ENCODE results near the gene MAN1A1. TPM values are rescaled to one million over a fixed set of nuclear protein-coding genes. Genes with fewer than 3 reads are reported as not detected.
A peak's percentile ranks its signal among the peaks of the same experiment; 100 is the strongest.
"Not testable (repeated sequence)": the region's sequence is repeated elsewhere in the genome, so short reads cannot be mapped to it uniquely, and the experiment has no call there.

Gene MAN1A1
- total RNA-seq, 1 experiment from 2014 or later = 13.0 TPM

DNA sequence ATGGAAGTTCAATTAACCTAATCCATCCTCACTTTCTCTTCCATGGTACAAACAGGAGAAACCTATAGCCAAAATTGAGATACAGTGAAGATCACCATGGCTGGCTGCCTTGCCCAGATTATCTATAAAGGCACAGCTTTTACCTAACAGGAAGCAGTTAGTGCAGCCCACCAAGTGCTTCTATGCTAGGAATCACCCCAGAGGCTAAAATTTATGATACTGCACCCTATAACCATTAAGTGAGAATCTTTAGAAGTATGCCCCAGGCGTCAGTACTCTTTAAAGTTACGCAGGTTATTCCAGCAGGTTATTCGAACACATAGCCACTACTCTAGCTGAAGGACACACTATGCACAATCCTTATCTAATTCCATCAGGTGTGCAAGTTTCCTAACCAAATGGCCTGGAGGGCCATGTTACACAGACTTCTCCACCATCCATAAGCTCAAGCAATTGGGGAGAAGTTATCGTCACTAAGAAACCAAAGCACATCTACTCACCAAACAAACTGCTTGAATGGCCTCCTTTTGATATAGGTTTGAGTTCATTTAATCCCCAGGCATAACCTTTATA lies 43.1 kb downstream of the MAN1A1 start:
- DNase-seq (ENCODE audit: low read depth) = no peak

DNA sequence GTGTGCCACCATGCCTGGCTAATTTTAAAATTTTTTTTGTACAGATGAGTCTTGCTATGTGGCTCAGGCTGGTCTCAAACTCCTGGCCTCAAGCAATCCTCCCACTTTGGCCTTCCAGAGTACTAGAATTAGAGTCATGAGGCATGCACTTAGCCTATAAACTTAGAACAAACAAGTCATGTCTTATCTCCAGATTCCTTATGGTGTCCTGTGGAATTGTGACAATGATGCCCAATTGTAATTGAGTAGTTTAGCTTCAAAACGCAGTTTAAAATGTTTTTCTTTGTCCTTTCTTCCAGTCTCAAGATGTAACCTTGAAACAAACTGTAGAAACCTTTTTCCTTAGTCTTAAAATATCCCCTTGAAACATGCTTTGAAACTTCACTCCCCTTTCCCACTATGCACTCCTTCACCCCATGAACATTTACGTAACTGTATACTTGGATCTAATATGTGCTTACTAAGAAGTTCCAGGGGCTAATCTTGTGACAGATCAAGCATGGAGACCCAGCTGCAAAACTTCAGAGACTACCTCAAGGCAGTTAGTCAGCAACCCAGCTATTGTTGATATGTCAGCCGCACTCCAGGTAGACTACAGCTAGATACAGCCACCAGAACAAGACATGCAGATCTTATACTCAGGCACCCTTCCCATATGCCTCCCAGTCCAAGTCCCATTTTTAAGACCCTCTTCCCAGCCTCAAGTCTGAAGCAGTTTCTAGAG lies 46.2 kb downstream of the MAN1A1 start:
- DNase-seq (ENCODE audit: low read depth) = no peak

DNA sequence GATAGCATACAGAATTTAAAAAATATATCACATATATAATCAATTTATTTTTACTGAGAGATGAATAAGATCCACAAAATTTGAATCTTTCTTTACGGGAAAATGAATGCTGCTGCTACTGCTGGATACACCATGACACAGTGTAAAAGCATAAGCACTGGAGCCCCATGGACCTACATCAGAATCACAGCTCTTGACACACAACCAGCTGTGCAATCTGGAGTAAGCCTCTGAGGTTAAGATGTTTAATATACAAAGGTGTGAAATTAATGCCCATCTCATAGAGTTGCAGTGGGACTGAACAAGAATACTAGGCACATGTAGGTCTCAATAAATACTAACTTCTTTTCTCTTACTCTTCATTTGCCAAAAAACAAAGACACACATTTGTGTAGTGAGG lies 48.1 kb downstream of the MAN1A1 start:
- no peak for DNase-seq (ENCODE audit: low read depth)

DNA sequence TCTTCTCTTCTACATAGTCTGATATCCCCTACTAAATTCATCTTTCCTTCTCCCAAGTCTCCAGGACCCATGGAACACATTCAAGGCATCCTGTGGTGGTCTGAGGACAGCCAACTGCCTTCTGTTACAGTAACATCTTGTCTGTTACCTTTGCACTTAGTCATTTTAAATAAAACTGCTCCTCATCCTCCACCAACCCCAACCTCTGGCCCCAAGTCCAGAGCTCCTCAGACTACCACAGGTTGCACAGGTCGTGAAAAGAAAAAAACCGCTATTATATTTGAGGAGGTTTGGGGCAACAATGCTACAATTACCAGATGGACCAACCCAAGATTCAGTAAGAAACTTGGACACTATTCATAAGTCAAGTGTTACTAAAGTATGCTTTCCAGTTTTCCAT lies 49.9 kb downstream of the MAN1A1 start:
- no peak for DNase-seq (ENCODE audit: low read depth)

DNA sequence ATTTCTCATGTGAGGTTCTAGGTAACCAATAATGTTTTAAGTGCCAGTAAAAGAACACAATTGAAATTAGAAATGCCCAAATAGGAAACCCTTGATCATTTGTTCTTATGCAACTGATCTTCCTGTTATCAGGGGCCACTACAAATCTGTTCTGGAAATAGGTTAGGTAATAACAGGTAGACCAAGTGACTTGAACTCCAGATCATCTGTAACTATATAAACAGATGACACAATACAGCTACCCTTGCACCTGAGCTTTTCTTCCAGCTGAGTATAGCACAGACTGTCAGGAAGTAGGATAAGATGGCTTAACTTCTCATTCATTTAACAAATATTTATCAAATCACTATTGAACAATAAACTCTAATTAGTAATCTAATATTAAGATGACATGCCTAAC lies 52.5 kb downstream of the MAN1A1 start:
- no peak for DNase-seq (ENCODE audit: low read depth)

DNA sequence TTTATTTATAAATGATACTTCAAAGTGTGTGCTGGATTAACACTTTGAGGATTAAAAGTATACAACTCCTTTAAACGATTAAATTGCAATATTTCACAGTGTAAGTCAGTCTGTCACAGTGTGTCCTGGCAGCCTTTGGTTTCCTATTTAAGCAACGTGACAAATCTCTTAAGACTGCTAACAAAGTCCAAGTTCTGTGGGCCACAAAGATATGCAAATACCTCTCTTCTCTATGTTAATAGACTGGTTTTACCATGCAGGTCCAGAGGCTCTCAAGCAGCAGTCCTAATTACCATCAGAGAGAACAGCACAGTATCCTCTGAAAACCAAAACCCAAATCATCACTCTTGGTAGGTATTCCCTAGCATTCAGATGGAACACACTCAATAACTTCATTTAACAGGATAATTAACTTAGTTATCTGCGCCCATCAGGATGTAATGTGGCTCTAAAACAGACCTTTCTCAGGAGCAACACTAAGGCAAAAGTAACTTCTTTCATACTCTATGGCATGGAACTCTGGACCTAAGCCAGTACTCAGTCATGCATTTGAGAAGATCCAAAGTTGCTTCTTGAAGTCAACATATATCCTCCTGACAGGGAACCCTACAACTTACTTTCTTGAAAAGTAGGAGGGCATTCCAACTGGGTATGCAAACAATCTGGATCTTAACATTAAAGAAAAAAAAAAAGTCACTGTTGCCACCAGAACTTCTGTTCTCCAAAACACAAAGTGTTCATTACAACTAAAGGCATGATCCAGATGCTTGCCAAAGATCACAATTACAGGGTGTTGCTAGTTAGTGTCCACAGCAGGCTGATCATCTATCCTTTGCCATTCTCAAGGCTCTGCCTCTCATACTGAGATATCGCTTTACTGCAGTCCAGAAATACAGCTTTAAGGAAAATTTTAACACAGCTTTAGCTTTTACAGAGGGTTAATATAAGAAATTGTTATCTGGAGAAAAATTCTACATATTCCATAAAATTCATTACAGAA lies 53.2 kb downstream of the MAN1A1 start:
- DNase-seq (ENCODE audit: low read depth) = no peak

DNA sequence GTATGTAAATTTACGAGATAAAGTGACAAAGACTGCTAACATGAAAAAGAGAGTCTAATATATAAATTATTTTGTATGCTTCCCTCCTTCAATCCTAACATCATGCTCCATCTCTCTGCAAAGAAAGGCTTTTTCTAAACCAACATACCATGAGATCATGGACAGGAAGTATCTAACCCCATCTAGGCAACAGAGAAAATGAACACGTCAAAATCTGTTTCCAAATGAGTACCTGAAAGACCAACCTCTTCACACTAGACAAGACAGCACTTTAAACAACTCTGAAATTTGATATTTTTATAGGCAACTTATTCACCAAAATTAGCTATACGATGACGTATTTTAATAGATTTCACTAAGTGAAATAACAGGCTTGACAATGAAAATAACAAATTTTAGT lies 54.6 kb downstream of the MAN1A1 start:
- DNase-seq (ENCODE audit: low read depth) = no peak

DNA sequence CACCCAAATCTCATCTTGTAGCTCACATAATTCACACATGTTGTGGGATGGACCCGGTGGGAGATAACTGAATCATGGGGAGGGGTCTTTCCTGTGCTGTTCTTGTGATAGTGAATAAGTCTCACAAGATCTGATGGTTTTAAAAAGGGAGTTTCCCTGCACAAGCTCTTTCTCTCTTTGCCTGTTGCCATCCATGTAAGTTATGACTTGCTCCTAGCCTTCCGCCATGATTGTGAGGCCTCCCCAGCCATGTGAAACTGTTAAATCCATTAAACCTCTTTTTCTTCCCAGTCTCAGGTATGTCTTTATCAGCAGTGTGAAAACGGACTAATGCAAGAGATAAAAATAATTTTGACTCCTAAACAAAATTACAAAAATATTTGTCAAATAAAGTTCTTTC lies 58.5 kb downstream of the MAN1A1 start:
- DNase-seq (ENCODE audit: low read depth) = not testable (repeated sequence)

DNA sequence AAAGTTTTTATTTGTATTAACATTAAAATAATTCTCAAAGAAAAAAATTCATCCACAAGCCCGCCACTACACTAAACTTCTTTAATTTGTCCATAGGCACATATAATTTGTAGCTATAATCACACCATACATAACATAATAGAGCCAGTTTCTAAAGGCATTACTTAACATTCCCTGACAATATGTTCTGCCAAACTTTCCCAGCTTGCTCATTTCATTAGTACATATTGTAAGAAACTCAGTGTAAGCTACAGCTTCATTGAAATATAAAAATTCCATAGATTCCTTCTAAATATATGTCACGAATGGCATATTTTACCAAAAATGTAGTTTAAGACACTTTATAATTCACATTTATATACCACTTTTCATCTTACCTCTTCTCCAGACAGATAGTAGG lies 59.3 kb downstream of the MAN1A1 start:
- DNase-seq (ENCODE audit: low read depth) = no peak

DNA sequence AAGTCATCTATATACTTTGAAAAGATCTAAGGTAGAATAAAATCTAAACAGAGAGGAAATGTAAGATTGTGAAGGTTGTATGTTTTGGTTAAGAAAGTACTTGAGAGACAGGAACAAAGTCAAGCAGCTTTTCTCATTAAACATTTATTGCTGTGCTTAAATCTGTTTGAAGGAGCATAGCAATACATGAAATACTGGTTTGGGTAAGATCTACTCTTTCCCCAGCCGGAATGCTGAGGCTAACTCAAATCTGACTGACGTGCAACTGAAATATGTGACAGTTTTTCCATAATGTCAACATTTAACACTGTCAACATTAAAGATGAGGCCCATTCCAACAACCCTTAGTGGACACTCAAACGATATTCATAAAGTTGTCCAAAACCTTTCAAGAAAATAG lies 59.9 kb downstream of the MAN1A1 start:
- no peak for DNase-seq (ENCODE audit: low read depth)

DNA sequence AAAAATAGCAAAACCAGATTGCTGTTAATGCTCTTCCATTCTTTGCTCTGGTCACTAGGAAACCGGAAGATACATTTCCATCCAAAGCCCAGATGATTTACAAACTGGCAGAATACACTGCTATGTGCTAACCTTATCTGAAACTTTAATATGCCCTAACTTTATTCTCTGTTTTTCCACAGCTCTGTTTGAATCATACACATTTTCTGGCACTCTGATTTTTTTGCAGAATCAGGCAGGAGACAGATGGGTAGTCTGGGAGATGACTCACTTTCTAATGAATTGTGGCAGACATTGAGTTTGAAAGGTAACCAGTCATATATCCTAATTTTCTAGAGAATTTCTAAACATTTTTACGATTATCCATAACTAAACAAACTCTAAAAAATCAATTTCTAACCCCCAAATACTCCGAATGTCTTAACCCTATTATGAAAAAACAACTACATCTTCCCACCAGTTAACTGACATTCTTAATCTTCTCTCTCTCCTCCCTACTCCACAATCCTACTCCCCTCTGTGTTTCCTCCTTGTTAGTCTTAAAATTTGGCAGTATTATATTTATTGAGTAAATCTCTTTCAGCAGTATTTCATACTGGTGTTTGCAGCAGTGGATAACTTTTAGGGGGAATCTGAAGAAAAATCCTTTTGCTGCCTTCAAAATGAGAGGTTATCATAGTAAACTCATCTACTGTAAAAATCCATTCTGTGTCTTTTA lies 63.5 kb downstream of the MAN1A1 start:
- no peak for DNase-seq (ENCODE audit: low read depth)

DNA sequence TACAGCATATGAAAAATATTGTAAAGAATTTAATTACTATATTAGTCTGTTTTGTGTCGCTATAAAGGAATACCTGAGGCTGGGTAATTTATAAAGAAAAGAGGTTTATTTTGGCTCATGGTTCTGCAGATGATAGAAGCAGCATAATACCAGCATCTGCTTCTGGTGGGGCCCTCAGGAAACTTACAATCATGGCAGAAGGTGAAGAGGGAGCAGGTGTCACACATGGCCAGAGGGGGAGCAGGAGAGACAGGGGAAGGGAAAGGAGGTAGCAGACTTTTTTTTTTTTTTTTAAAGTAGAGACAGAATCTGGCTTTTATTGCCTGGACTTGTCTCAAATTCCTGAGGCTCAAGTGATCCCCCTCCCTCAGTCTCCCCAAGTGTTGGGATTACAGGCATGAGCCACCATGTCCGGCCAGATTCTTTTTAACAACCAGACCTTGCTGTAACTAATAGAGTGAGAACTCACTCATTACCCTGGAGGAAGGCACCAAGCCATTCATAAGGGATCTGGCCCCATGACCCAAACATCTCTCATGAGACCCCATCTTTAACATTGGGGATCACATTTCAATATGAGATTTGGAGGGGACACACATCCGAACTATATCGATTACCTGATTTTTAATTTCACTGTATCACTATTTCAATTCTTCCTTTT lies 64.6 kb downstream of the MAN1A1 start:
- peak; percentile 24 for DNase-seq (ENCODE audit: low read depth)

DNA sequence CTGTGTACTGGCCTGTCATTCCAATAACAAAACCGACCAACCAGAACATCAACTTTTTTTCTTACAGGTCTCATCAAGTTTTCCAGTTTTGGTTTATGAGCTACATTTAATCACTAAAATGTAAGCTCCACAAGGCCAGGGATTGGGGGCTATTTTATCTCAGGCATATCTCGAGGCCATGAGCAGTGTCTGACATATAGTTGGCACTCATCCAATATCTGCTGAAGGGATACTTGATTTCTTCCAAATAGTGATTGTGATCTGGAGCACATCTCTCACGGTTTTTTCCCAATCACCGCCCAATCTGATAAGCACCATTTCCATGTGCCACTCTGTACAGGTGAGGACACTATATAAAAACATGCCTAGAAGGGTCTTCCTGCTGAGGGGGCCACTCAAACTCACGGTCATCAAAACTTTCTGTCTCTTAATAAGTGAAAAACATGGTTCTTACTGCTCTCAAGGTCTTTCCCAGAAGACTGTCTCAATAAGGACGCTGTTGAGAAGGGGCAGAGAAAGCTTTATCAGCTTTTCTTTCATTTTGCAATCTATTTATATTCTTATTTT lies 65.5 kb downstream of the MAN1A1 start:
- DNase-seq (ENCODE audit: low read depth) = no peak

DNA sequence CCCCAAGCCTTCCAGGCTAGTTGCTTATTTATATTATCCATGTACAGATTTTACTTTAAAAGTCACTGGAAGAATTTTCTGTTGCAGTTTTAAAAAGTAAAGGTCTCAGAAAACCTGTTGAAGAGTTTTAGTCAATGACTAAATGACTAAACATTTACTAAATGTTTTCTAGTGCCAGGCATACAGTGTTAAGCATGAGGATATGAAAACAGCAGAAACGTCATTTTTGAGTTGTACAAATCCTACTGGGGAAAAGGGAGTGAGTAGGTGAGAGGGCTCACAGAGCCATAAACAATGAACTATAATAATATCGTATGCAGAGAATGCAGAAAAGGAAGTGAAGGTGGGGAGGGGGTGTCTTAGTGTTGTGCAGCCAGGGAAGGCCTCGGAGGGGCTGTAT lies 66.3 kb downstream of the MAN1A1 start:
- DNase-seq (ENCODE audit: low read depth) = no peak

DNA sequence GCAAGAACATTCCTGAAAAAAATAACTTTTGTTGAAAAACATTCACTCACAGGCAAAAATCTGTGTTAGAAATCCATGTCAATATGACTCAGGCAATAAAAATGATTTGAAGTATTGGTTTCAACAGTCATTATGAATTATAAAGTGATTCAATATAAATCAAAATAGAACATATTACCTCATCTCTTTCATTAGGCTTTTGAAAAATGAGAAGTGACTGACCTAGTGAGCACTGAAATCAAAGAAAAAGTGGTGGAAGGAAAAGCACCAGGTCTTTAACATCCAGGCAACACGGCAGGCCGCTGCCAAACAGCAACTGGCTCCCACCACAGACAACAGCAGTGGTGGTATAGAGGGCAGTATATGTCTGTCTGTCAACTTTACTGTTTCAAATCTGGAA lies 68.9 kb downstream of the MAN1A1 start:
- no peak for DNase-seq (ENCODE audit: low read depth)

DNA sequence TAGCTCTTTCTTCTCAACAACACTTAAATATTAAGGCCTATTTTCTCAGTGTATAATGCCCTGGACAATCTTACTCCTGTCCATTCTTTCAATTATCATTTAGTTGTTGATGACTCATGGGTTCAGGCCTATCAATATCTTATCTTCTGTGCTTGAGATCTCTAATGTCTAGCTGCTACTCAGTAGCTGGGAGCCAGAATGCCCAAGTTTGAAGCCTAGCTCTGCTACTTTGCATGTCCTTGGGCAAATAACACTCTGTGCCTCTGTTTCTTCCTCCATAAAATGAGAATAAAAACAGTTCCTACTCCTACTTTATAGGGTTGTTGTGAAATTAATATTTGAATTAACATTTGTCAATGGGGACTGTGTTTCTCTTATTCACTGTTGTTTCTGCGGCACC lies 69.5 kb downstream of the MAN1A1 start:
- DNase-seq (ENCODE audit: low read depth) = no peak

DNA sequence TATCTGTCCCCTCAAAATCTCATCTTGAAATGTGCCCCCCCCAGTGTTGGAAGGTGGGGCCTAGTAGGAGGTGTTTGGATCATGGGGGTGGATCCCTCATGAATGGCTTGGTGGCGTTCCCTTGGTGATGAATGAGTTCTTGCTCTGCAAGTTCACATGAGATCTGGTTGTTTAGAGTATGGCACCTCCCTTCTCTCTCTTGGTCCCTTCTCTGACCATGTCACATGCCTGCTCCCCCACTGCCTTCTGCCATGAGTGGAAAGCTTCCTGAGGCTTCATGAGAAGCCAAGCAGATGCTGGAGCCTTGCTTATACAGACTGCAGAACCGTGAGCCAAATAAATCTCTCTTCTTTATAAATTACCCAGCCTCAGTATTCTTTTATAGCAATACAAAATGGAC lies 70.9 kb downstream of the MAN1A1 start:
- no peak for DNase-seq (ENCODE audit: low read depth)

DNA sequence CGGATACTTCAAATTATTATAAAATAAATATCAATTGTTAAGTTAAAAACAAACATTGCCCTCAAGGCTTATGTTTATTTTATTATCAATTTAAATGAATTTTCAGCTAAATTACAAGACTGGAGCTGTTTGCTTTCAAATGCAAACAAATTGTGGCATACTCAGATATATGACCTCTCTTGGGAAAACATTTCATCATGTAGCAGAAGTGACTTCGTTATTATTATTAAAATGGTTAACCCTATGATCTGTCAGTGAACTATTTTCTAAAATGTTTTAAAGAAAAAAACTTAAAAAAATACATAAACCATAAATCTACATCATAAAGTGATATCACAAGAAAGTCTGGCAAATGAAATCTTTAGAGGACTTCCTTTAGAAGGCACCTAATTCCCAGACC lies 72.5 kb downstream of the MAN1A1 start:
- DNase-seq (ENCODE audit: low read depth) = no peak

DNA sequence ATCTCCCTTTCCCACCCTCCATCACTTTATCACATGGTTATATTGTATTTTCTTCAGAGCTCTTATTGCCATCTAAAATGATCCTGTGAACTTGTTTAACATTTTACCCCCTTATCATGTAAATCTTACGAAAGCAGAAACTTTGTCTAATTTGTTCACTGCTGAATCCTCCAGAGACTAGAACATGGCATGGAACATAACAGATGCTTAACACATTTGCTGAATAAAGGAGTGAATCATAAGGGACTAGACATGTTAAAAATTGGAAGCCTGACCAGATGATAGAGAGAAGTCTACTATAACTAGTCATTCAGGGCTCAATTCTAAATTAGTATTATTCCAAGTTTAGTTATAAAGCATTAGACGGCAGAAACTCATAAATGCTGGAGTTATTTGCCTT lies 73.3 kb downstream of the MAN1A1 start:
- DNase-seq (ENCODE audit: low read depth) = no peak

DNA sequence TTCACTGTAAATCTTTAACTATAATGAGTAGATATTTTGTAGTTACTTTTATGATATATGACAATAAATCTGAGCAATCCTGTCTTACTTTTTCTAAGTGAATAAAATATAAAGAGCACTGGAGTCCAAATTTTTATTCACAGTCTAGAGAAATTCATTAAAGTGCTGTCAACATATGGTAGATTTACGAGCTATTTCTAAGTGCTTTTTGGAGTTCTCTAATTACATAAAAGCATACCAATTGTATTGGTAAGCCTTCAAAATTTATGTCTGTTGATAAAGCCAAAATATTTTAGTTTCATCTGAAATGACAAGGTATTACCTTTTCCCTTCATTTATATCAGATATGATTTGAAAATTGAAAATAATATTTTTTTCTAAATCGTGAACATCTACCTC lies 75.4 kb downstream of the MAN1A1 start:
- DNase-seq (ENCODE audit: low read depth) = no peak
